ENCODE results near the gene SLC39A2.
"Not testable (repeated sequence)": the region's sequence is repeated elsewhere in the genome, so short reads cannot be mapped to it uniquely, and the experiment has no call there.

SLC39A2 gene

GRCh38 chr14:20997115-20997514, 2.0 kb upstream of the SLC39A2 start:
- DNase-seq = no peak

GRCh38 chr14:20997564-20997963, 1.5 kb upstream of the SLC39A2 start:
- no peak for DNase-seq

- DNase-seq = no peak
Measured at GRCh38 chr14:20998139-20998538, 954 bp upstream of the SLC39A2 start.

GRCh38 chr14:20999591-20999990, 498 bp downstream of the SLC39A2 start:
- no peak for DNase-seq

GRCh38 chr14:21001218-21001617, 2.1 kb downstream of the SLC39A2 start:
- DNase-seq = no peak

- no peak for DNase-seq
Measured at GRCh38 chr14:21003788-21004346, 4.8 kb downstream of the SLC39A2 start.

GRCh38 chr14:21009721-21010120, 10.6 kb downstream of the SLC39A2 start:
- DNase-seq = not testable (repeated sequence)

GRCh38 chr14:21011136-21011535, 12.0 kb downstream of the SLC39A2 start:
- no peak for DNase-seq

- peak; percentile 88 to 89 for DNase-seq
Measured at GRCh38 chr14:21014761-21015190, 15.7 kb downstream of the SLC39A2 start.

GRCh38 chr14:21015312-21015711, 16.2 kb downstream of the SLC39A2 start:
- DNase-seq = no peak

- DNase-seq = no peak
Measured at GRCh38 chr14:21016413-21017190, 17.5 kb downstream of the SLC39A2 start.

GRCh38 chr14:21017528-21018245, 18.6 kb downstream of the SLC39A2 start:
- DNase-seq = no peak

- no peak for DNase-seq
Measured at GRCh38 chr14:21018286-21018685, 19.2 kb downstream of the SLC39A2 start.

GRCh38 chr14:21018781-21019180, 19.7 kb downstream of the SLC39A2 start:
- DNase-seq = no peak

- no peak for DNase-seq
Measured at GRCh38 chr14:21019366-21019765, 20.3 kb downstream of the SLC39A2 start.

GRCh38 chr14:21020977-21021545, 22.0 kb downstream of the SLC39A2 start:
- no peak for DNase-seq

GRCh38 chr14:21022686-21023085, 23.6 kb downstream of the SLC39A2 start:
- no peak for DNase-seq

- no peak for DNase-seq
Measured at GRCh38 chr14:21023174-21023573, 24.1 kb downstream of the SLC39A2 start.

- peak in 1 of 2 experiments; percentile 24 for DNase-seq
Measured at GRCh38 chr14:21023817-21024584, 24.9 kb downstream of the SLC39A2 start.

- peak; percentile 65 to 67 for DNase-seq
Measured at GRCh38 chr14:21024585-21025370, 25.7 kb downstream of the SLC39A2 start, which contains the start of gene NDRG2. TSS of gene NDRG2 (minus strand) at chr14:21025061. CDS start at chr14:21023315, 1,746 bp downstream.

GRCh38 chr14:21025371-21026273, 26.5 kb downstream of the SLC39A2 start:
- DNase-seq = peak; percentile 14

All from activated CD4-positive, alpha-beta T cell treated with anti-CD3 and anti-CD28 coated beads, Interleukin-2, amount 50 U/mL, for 48 hours (primary cell).